ENCODE measurements around the gene TMUB2.

DNA sequence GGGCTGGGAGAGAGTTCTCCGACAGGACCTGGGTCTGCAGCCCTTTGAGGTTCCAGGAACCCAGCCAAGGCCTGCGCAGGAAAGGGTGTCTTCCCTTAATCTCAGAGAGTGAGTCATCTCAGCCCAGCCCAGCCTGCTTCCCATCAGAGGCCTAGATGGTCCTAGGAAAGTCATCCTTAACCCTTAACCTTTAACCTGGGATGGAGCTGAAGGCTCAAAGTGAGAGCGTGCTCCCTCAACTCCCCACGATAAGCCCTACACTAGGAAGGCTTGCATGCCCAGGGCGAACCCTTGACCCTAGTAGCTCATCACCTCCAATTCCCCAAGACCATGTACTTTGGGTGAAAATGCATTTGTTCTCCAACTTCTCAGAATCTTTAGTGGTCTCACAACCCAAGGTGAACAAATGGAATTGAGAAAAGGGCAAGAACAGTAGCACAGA lies 17.7 kb downstream of the TMUB2 start:
- TF ChIP-seq EZH2 (IDR thresholded peaks at IDR 0.05; ENCODE audit: low read length, missing control alignments) = no peak
- TF ChIP-seq, protein P1, sequence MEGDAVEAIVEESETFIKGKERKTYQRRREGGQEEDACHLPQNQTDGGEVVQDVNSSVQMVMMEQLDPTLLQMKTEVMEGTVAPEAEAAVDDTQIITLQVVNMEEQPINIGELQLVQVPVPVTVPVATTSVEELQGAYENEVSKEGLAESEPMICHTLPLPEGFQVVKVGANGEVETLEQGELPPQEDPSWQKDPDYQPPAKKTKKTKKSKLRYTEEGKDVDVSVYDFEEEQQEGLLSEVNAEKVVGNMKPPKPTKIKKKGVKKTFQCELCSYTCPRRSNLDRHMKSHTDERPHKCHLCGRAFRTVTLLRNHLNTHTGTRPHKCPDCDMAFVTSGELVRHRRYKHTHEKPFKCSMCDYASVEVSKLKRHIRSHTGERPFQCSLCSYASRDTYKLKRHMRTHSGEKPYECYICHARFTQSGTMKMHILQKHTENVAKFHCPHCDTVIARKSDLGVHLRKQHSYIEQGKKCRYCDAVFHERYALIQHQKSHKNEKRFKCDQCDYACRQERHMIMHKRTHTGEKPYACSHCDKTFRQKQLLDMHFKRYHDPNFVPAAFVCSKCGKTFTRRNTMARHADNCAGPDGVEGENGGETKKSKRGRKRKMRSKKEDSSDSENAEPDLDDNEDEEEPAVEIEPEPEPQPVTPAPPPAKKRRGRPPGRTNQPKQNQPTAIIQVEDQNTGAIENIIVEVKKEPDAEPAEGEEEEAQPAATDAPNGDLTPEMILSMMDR (conservative IDR thresholded peaks at IDR 0.05 in 1 of 2, IDR thresholded peaks at IDR 0.05 in 1 of 2; ENCODE audit: low read depth in 1 of 2, low read length in 2 of 2) = no peak

All from fibroblast of lung (primary cell).